Neural cell (in vitro differentiated cells): ENCODE results near the gene HLCS. TPM values are rescaled to one million over a fixed set of nuclear protein-coding genes. Genes with fewer than 3 reads are reported as not detected.

Experiments used
- H2AFZ ChIP-seq: fragments of 200-600, 300-800 bp; sonication (generic), shearing (Covaris generic); 2 replicates; pipeline ENCODE4 v1.6.0; 2014; ENCODE audit warnings: low read depth, mild to moderate bottlenecking, antibody characterized with exemption, low read length, moderate library complexity
- H3F3A ChIP-seq: fragments of 200-600 bp; shearing (Covaris generic); 2 replicates; pipeline ENCODE4 v1.6.1; 2016; ENCODE audit warnings: mild to moderate bottlenecking, moderate library complexity, mixed read lengths, antibody characterized with exemption, low read length; ENCODE audit not compliant: insufficient read depth, poor library complexity, severe bottlenecking
- H3K27ac ChIP-seq: fragments of 200-600, 300-800 bp; sonication (generic), shearing (Covaris generic); 2 replicates; pipeline ENCODE4 v1.5.1; 2014; ENCODE audit warnings: mild to moderate bottlenecking, low read length, moderate library complexity
- H3K27me3 ChIP-seq: fragments of 300-800, 200-600 bp; sonication (generic), shearing (Covaris generic); 2 replicates; pipeline ENCODE4 v1.6.0; 2014; ENCODE audit warnings: mild to moderate bottlenecking, low read depth, low read length, moderate library complexity; ENCODE audit not compliant: insufficient read depth
- H3K36me3 ChIP-seq: fragments of 300-800, 200-600 bp; sonication (generic), shearing (Covaris generic); 2 replicates; pipeline ENCODE4 v1.5.1; 2014; ENCODE audit warnings: mild to moderate bottlenecking, antibody characterized with exemption, low read length, moderate library complexity; ENCODE audit not compliant: insufficient read depth
- H3K4me2 ChIP-seq: fragments of 300-800, 200-600 bp; sonication (generic), shearing (Covaris generic); 2 replicates; pipeline ENCODE4 v1.6.0; 2014; ENCODE audit warnings: mild to moderate bottlenecking, low read length
- H3K4me3 ChIP-seq: fragments of 300-800, 200-600 bp; sonication (generic), shearing (Covaris generic); 2 replicates; pipeline ENCODE4 v1.5.1; 2014; ENCODE audit warnings: mild to moderate bottlenecking, low read length, moderate library complexity
- H3K79me2 ChIP-seq: fragments of 200-600 bp; shearing (Covaris generic); replicated peaks from 2 replicates; pipeline ENCODE4 v1.6.0; 2014; ENCODE audit warnings: mild to moderate bottlenecking, low read length, moderate library complexity; ENCODE audit not compliant: insufficient read depth
- H3K9ac ChIP-seq: fragments of 300-800, 200-600 bp; sonication (generic), shearing (Covaris generic); 2 replicates; pipeline ENCODE4 v1.6.1; 2016; ENCODE audit warnings: mild to moderate bottlenecking, low read length, mixed read lengths
- H3K9me2 ChIP-seq: fragments of 200-600 bp; shearing (Covaris generic); 2 replicates; pipeline ENCODE4 v1.6.1; 2016; ENCODE audit warnings: mild to moderate bottlenecking, low read length, mixed read lengths; ENCODE audit not compliant: insufficient read depth
- H3K9me3 ChIP-seq: fragments of 200-600, 300-800 bp; sonication (generic), shearing (Covaris generic); 2 replicates; pipeline ENCODE4 v1.6.1; 2016; ENCODE audit warnings: mild to moderate bottlenecking, mixed run types, low read length, moderate library complexity, mixed read lengths
- H4K20me1 ChIP-seq: fragments of 200-600 bp; shearing (Covaris generic); 2 replicates; pipeline ENCODE4 v1.6.1; 2016; ENCODE audit warnings: mild to moderate bottlenecking, mixed run types; ENCODE audit not compliant: insufficient read depth
- EP300 ChIP-seq: fragments of 450-650 bp; conservative IDR thresholded peaks from 2 replicates; pipeline ENCODE4 v1.6.1; 2014; ENCODE audit warnings: antibody characterized with exemption, mild to moderate bottlenecking, moderate library complexity; ENCODE audit not compliant: poor library complexity, severe bottlenecking
- EZH2 ChIP-seq: fragments of 200-600, 300-800 bp; shearing (Covaris generic), sonication (generic); IDR thresholded peaks from 2 replicates; pipeline ENCODE4 v1.6.1; 2014; ENCODE audit warnings: antibody characterized with exemption, low read length, borderline replicate concordance, mild to moderate bottlenecking; ENCODE audit not compliant: insufficient read depth, poor library complexity, severe bottlenecking
- MXI1 ChIP-seq: fragments of 450-650 bp; conservative IDR thresholded peaks from 2 replicates; pipeline ENCODE4 v1.6.1; 2014; ENCODE audit warnings: antibody characterized with exemption, mild to moderate bottlenecking; ENCODE audit not compliant: poor library complexity, severe bottlenecking
- POLR2AphosphoS5 ChIP-seq: IDR thresholded peaks from 2 replicates; pipeline ENCODE4 v1.6.1; 2012
- RAD21 ChIP-seq: fragments of 450-650 bp; conservative IDR thresholded peaks from 2 replicates; pipeline ENCODE4 v1.6.1; 2014; ENCODE audit warnings: antibody characterized with exemption, mild to moderate bottlenecking, moderate library complexity
- SMC3 ChIP-seq: fragments of 450-650 bp; conservative IDR thresholded peaks from 2 replicates; pipeline ENCODE4 v1.6.1; 2014; ENCODE audit warnings: antibody characterized with exemption, mild to moderate bottlenecking, moderate library complexity; ENCODE audit not compliant: poor library complexity
- TAF1 ChIP-seq: IDR thresholded peaks from 2 replicates; pipeline ENCODE4 v1.6.1; 2012; ENCODE audit warnings: low read depth
- polyA plus RNA-seq: library from polyadenylated mRNA; depleted of rRNA; stranded (reverse); fragments of >200 nt; gene quantifications from 2 replicates; pipeline ENCODE4 v1.2.3, GENCODE V29; 2014
- TF ChIP-seq, protein P1 (sequence below): fragments of 450-650 bp; IDR thresholded peaks from 2 replicates; pipeline ENCODE4 v1.5.1; 2014; ENCODE audit warnings: antibody characterized with exemption, mild to moderate bottlenecking, moderate library complexity; ENCODE audit not compliant: poor library complexity, severe bottlenecking
- TF ChIP-seq, protein P2 (sequence below): IDR thresholded peaks from 2 replicates; pipeline ENCODE4 v1.6.1; 2012; ENCODE audit warnings: borderline replicate concordance

The HLCS gene
- polyA plus RNA-seq, 1 donor from 2014 or later: 12.1 TPM

DNA sequence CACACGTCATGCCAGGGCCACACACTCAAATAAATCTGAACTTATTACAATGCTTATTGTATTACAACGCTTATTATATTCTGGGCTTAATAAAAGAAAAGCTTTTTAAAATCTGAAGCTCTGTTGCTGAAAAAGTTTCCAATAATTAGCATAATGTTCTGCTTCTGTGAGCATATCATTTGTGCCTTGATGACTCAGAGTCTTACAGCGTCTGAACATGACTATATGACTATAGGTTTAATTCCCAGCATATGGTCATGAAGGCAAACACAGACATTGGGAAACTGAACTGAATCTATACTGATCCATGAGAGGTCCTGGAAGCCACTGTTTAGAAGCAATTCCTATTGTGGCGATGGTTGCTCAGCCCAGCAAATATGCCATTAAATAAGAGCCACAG is 201.2 kb downstream of the HLCS start:
- TF ChIP-seq EZH2: no peak
- TF ChIP-seq, protein P1, sequence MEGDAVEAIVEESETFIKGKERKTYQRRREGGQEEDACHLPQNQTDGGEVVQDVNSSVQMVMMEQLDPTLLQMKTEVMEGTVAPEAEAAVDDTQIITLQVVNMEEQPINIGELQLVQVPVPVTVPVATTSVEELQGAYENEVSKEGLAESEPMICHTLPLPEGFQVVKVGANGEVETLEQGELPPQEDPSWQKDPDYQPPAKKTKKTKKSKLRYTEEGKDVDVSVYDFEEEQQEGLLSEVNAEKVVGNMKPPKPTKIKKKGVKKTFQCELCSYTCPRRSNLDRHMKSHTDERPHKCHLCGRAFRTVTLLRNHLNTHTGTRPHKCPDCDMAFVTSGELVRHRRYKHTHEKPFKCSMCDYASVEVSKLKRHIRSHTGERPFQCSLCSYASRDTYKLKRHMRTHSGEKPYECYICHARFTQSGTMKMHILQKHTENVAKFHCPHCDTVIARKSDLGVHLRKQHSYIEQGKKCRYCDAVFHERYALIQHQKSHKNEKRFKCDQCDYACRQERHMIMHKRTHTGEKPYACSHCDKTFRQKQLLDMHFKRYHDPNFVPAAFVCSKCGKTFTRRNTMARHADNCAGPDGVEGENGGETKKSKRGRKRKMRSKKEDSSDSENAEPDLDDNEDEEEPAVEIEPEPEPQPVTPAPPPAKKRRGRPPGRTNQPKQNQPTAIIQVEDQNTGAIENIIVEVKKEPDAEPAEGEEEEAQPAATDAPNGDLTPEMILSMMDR: no peak
- no peak for TF ChIP-seq TAF1
- TF ChIP-seq MXI1: no peak
- TF ChIP-seq POLR2AphosphoS5: no peak
- TF ChIP-seq, protein P2, sequence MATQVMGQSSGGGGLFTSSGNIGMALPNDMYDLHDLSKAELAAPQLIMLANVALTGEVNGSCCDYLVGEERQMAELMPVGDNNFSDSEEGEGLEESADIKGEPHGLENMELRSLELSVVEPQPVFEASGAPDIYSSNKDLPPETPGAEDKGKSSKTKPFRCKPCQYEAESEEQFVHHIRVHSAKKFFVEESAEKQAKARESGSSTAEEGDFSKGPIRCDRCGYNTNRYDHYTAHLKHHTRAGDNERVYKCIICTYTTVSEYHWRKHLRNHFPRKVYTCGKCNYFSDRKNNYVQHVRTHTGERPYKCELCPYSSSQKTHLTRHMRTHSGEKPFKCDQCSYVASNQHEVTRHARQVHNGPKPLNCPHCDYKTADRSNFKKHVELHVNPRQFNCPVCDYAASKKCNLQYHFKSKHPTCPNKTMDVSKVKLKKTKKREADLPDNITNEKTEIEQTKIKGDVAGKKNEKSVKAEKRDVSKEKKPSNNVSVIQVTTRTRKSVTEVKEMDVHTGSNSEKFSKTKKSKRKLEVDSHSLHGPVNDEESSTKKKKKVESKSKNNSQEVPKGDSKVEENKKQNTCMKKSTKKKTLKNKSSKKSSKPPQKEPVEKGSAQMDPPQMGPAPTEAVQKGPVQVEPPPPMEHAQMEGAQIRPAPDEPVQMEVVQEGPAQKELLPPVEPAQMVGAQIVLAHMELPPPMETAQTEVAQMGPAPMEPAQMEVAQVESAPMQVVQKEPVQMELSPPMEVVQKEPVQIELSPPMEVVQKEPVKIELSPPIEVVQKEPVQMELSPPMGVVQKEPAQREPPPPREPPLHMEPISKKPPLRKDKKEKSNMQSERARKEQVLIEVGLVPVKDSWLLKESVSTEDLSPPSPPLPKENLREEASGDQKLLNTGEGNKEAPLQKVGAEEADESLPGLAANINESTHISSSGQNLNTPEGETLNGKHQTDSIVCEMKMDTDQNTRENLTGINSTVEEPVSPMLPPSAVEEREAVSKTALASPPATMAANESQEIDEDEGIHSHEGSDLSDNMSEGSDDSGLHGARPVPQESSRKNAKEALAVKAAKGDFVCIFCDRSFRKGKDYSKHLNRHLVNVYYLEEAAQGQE: no peak
- TF ChIP-seq RAD21: no peak
- TF ChIP-seq EP300: no peak
- TF ChIP-seq SMC3: no peak
- Histone ChIP-seq H3K9me3 (no peaks in the 10 kb centered on the region), H3K27ac (no peak overlapping the region), H3K4me2 (no peak overlapping the region), H4K20me1 (no peaks in the 10 kb centered on the region), H3K4me3 (no peak overlapping the region), H2AFZ (no peak overlapping the region), H3K36me3 (no peaks in the 10 kb centered on the region), H3K9me2 (no peaks in the 10 kb centered on the region), H3F3A (no peaks in the 10 kb centered on the region), H3K9ac (no peak overlapping the region), H3K27me3 (no peaks in the 10 kb centered on the region), H3K79me2 (no peaks in the 10 kb centered on the region)

DNA sequence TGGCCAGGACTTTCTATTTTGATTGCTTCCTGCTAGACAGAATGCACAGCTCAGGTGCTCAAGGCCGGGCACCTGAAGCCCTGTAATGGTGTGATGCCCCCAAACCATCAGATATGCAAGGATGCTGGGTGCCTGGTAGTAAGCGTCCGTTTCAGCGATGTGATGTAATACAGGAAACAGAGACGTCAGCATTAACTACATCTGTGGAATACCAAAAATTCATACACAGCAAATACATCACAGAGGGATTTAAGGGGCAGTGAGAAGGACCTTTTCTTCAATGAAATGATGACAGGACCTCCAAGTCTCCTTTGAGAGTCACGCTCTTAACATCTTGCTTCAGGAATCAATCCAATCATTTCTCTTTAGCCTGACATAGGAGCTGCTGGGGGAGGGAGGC is 203.2 kb downstream of the HLCS start:
- Histone ChIP-seq H3K9me2 (no peaks in the 10 kb centered on the region), H2AFZ (no peak overlapping the region), H3K79me2 (no peaks in the 10 kb centered on the region), H3K9ac (no peak overlapping the region), H3K27ac (no peak overlapping the region), H3K36me3 (no peaks in the 10 kb centered on the region), H3K9me3 (no peaks in the 10 kb centered on the region), H3K4me3 (no peak overlapping the region), H3K4me2 (no peak overlapping the region), H4K20me1 (no peaks in the 10 kb centered on the region), H3K27me3 (no peaks in the 10 kb centered on the region), H3F3A (no peaks in the 10 kb centered on the region)
- no peak for TF ChIP-seq EP300
- no peak for TF ChIP-seq POLR2AphosphoS5
- TF ChIP-seq TAF1: no peak
- no peak for TF ChIP-seq EZH2
- TF ChIP-seq, protein P2: no peak
- no peak for TF ChIP-seq RAD21
- TF ChIP-seq SMC3: no peak
- TF ChIP-seq MXI1: no peak
- TF ChIP-seq, protein P1: no peak
